Naive B cell (primary cell): ENCODE results near the gene CYGB. TPM values are rescaled to one million over a fixed set of nuclear protein-coding genes. Genes with fewer than 3 reads are reported as not detected.

Source experiments
- ATAC-seq, 2 donors: fragments of 150-1000 bp; cut with Tn5 transposase; 2 replicates each; pipeline ENCODE4 v1.10.0; 2021; ENCODE audit warnings: low read depth in 2 of 2, mild to moderate bottlenecking in 2 of 2, moderate library complexity in 2 of 2
- DNase-seq: peaks from one replicate; pipeline ENCODE4 v3.0.0; 2022
- H3K27ac Mint-ChIP-seq, 6 donors: one replicate each; pipeline ENCODE4 v1.8.0; 2020 to 2022; ENCODE audit warnings: mild to moderate bottlenecking in 6 of 6, mixed read lengths in 6 of 6, moderate library complexity in 5 of 6, inconsistent platforms in 2 of 6
- H3K27me3 Mint-ChIP-seq, 3 donors: one replicate each; pipeline ENCODE4 v1.8.0; 2021 to 2022; ENCODE audit warnings: mixed read lengths in 3 of 3, mild to moderate bottlenecking in 1 of 3
- H3K36me3 Mint-ChIP-seq, 2 donors: one replicate each; pipeline ENCODE4 v1.8.0; 2020 to 2022; ENCODE audit warnings: mixed read lengths in 2 of 2, inconsistent platforms in 1 of 2, mild to moderate bottlenecking in 1 of 2
- H3K4me1 Mint-ChIP-seq, 3 donors: one replicate each; pipeline ENCODE4 v1.8.0; 2020 to 2022; ENCODE audit warnings: mixed read lengths in 3 of 3, inconsistent platforms in 1 of 3, mild to moderate bottlenecking in 1 of 3, moderate library complexity in 1 of 3
- H3K4me3 Mint-ChIP-seq, 8 donors: one replicate each; pipeline ENCODE4 v1.8.0; 2020 to 2022; ENCODE audit warnings: mild to moderate bottlenecking in 8 of 8, mixed read lengths in 8 of 8, moderate library complexity in 8 of 8, inconsistent platforms in 2 of 8
- H3K9me3 Mint-ChIP-seq, 7 donors: one replicate each; pipeline ENCODE4 v1.8.0; 2020 to 2022; ENCODE audit warnings: mixed read lengths in 7 of 7, mild to moderate bottlenecking in 5 of 7, inconsistent platforms in 2 of 7, moderate library complexity in 1 of 7
- polyA plus RNA-seq, 6 donors: library from polyadenylated mRNA; unstranded; fragments of 300-500 nt; fragmentation: Illumina TruSeq; gene quantifications; one replicate each; pipeline ENCODE4 v1.2.3, GENCODE V29; 2021; ENCODE audit warnings: low read depth in 6 of 6

The CYGB gene
- polyA plus RNA-seq, 6 donors from 2014 or later, result 0.21 to 2.4 (median 0.79) TPM

DNA sequence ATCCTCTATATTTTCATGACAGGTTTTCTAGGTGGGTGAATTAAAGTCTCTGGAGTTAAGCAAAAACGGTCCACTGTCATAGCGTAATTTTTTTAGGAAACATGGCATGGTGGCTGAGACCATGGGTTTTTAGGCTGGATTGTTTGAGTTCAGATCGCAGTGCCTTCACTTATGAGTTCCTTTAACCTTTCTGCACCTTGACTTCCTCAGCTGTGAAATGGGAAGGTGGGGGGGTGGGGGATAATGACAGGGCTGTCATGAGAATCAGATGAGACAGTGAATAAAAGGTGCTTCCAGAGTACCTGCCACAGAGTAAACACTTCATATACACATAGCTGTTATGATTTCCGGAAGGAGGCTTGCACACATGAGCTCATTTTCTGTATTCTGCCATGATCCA, 14.2 kb upstream of the CYGB start:
- peak overlapping the region in 1 of 6 donors; percentile 63 for H3K27ac Mint-ChIP-seq
- H3K27me3 Mint-ChIP-seq, result no peaks in the 10 kb centered on the region
- DNase-seq (no peak), ATAC-seq (no peak)
- peaks cover under 1 to 11% (median 6%) of the 10 kb centered on the region in 3 donors for H3K4me1 Mint-ChIP-seq
- no peaks in the 10 kb centered on the region for H3K36me3 Mint-ChIP-seq
- H3K9me3 Mint-ChIP-seq, result no peaks in the 10 kb centered on the region
- H3K4me3 Mint-ChIP-seq, result no peak overlapping the region

DNA sequence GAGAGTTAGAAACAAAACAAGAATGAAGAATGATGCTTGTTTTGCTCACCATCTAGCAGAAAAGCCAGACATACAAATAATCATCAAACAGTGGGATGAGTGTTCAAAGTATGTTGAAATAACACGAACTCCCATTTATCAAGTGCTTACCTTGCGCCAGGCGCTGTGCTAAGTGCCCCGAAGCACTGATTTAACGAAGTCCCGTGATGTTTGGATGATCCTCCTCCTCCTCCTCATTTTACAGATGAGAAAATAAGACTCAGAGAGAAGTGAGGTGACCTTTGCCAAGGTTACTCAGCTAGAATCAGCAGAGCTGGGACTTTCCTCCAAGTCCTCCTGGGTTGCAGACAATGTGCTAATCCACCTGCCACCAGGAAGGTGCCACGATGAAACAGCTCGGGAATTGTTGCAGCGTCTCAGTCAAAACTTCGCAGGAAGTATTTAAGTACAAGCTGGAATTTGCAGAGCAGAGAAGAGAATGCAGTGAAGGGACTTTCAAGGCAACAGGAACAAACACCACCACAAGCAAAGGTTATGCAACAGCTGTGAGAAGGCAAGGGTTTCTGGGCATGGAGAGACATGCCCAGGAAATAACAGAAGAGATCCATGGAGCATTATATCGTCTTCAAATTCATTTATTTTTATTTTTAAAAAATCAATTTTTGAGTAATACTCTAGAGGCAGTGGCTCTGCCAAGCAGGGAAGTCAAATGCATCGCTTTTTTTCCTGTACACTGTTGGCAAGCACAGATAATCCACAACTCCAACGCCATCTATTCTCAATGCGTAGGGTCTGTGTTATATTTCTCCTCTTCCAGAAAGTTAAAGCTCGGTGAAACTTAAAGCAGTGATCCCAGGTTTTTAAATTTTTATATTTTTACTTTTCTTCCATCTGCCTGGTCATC, 13.5 kb upstream of the CYGB start:
- ATAC-seq (no peak), DNase-seq (no peak)
- no peak overlapping the region for H3K4me3 Mint-ChIP-seq
- no peaks in the 10 kb centered on the region for H3K27me3 Mint-ChIP-seq
- H3K27ac Mint-ChIP-seq, result peak overlapping the region in 1 of 6 donors; percentile 56
- H3K9me3 Mint-ChIP-seq, result no peaks in the 10 kb centered on the region
- no peaks in the 10 kb centered on the region for H3K36me3 Mint-ChIP-seq
- peaks cover 0 to 8% (median 4%) of the 10 kb centered on the region in 3 donors for H3K4me1 Mint-ChIP-seq

DNA sequence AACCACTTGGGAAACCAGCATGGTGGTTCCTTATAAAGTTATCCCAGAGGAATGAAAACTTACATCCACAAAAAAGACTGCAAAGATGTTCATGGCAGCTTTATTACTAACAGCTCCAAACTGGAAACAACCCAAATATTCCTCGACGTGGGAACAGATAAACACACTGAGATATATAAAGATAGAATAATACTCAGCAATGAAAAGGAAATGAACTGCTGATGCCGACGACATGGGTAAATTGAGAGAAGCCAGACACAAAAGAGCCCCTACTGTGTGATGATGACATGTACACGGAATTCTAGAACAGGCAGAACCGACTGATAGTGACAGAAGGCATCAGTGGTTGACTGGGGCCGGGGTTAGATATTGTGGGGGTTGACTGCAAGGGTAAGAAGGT, 12.0 kb upstream of the CYGB start:
- no peak for ATAC-seq
- Mint-ChIP-seq H3K27me3 (peaks cover 0 to 3% (median 0%) of the 10 kb centered on the region in 3 donors), H3K27ac (peak overlapping the region in 1 of 6 donors; percentile 17), H3K9me3 (no peaks in the 10 kb centered on the region), H3K36me3 (no peaks in the 10 kb centered on the region), H3K4me3 (no peak overlapping the region), H3K4me1 (peaks cover 0 to 2% (median 2%) of the 10 kb centered on the region in 3 donors)
- no peak for DNase-seq

DNA sequence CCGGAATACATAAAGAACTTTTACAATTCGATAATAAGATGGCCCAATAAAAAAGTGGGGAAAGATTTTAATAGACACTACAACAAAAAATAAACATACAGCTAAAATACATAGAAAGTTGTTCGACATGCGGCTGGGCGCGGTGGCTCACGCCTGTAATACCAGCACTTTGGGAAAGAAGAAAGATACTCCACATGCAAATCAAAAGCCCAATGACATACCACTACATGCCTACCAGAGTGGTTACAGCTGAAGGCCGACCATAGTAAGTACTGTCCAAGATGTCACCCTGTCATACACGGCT, 11.7 kb upstream of the CYGB start:
- H3K36me3 Mint-ChIP-seq, result no peaks in the 10 kb centered on the region
- peak overlapping the region in 1 of 6 donors; percentile 17 for H3K27ac Mint-ChIP-seq
- no peaks in the 10 kb centered on the region for H3K9me3 Mint-ChIP-seq
- H3K4me1 Mint-ChIP-seq, result peaks cover 0 to 2% (median 1%) of the 10 kb centered on the region in 3 donors
- no peak for ATAC-seq
- no peak overlapping the region for H3K4me3 Mint-ChIP-seq
- DNase-seq, result no peak
- peaks cover 0 to 6% (median under 1%) of the 10 kb centered on the region in 3 donors for H3K27me3 Mint-ChIP-seq

DNA sequence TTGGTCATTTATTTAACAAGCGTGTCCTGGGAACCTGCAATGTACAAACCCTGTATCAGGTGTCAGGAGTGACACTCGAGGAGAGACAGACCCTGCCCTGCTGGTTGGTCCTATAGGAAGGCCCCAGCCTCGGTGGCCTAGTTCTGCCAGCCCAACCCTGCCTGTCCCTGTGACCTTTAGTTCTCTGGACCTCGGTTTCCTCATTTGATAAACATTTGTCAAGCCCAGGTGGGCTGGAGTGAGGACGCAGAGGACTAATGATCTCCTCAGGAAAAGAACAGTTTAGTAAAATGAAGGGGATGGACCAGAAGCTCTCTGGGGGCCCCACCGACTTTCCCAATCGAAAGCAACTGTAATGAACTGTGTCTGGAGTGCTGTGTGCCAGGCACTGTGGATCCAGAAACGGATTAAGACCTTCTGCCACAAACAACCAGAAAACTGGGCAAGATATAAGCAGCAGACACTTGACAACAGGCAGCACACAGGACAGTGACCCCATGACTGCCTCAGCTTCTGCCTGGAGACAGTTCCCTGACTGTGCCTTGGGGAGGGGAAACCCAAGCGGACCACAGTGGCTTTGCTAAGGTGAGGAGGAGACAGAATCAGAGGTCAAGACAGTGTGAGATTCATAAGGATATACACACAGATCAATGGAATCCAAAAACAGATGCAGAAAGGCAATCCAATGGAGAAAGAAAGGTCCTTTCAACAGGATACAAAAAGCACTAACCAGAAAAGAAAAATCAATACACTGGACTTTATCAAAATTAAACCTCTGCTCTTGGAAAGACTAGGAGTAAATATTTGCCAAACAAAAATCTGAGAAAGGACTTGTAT, 11.1 kb upstream of the CYGB start:
- Mint-ChIP-seq H3K27ac (no peak overlapping the region), H3K4me1 (peaks cover 0 to 3% (median 2%) of the 10 kb centered on the region in 3 donors), H3K9me3 (no peaks in the 10 kb centered on the region), H3K27me3 (peaks cover 5 to 11% (median 6%) of the 10 kb centered on the region in 3 donors), H3K4me3 (no peak overlapping the region), H3K36me3 (no peaks in the 10 kb centered on the region)
- no peak for ATAC-seq
- no peak for DNase-seq

DNA sequence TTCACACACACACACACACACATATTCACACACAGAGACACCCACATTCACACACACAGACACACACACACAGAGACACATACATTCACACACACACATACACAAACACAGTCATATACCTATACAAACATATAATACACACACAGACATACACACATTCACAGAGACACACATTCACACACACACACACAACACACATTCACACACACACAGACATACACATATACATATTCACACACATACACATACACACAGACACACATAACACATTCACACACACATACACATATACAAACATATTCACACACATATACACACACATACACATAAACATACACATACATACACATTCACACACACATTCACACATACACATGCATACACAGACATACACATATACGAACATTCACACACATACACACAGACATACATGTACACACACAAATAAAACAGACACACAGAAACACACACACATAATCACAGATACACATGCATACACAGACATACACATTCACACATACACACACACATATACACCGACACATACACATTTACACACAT, 10.2 kb upstream of the CYGB start:
- Mint-ChIP-seq H3K27ac (no peak overlapping the region), H3K4me1 (peaks cover 0 to 3% (median 2%) of the 10 kb centered on the region in 3 donors), H3K4me3 (no peak overlapping the region), H3K36me3 (peaks cover 0 to 3% of the 10 kb centered on the region in 2 donors), H3K9me3 (no peaks in the 10 kb centered on the region), H3K27me3 (peaks cover 6 to 15% (median 8%) of the 10 kb centered on the region in 3 donors)
- ATAC-seq (no peak), DNase-seq (no peak)

DNA sequence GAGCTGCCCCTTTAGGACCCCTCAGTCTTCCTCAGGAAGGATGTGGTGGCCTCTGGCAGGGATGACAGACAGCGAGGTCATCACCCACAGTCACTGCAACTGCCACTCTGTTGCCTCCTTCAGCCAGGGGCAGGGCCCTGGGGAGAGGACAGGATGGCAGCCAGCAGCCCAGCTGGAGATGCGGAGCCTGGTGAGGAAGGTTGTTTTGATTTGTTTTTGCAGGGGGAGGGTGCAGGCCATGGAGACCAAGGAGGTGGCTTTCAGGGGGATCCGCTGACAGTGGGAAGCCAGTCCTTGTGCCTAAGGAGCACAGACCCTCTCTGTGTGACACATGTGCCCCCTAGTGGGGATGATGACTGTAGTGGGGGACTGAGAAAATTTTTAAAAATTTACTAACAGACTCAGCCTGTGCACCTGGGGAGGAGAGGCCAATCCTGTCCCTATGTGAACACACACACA, 9.7 kb upstream of the CYGB start:
- H3K36me3 Mint-ChIP-seq, result peaks cover 0 to 8% of the 10 kb centered on the region in 2 donors
- peaks cover 0 to 3% (median 2%) of the 10 kb centered on the region in 3 donors for H3K4me1 Mint-ChIP-seq
- peak; percentile 67 for DNase-seq
- no peaks in the 10 kb centered on the region for H3K9me3 Mint-ChIP-seq
- H3K27me3 Mint-ChIP-seq, result peaks cover 6 to 20% (median 13%) of the 10 kb centered on the region in 3 donors
- peak; percentile 95 to 96 for ATAC-seq
- H3K27ac Mint-ChIP-seq, result no peak overlapping the region
- no peak overlapping the region for H3K4me3 Mint-ChIP-seq

DNA sequence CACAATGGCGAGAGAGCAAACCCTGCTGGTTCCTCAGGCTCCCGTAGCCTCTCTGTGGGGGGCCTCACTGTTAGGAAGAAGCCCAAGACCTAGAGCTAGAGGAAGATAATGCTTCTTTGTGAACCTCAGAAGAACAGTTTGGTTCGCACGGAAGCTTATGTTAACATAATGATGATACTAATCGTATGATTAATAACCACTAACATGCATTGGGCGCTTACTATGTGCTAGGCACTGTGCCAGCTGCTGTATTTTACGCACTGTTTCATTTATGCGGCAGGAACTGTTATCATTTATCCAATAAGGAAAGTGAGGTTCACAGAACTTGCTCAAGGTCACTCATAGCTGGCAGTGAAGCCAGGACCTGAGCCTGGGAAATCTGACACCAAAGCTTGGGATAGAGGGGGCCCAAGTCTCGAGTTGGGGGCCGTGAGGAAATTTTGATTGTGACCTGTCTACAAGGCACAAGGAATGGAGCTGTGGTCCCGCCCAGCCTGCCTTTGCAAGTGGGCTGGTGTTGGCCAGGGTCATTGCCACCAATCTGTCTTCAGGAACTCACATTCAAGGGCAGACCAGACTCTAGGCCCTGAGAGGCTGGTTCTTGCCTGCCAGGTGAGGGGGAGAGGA, 9.2 kb upstream of the CYGB start:
- H3K9me3 Mint-ChIP-seq, result no peaks in the 10 kb centered on the region
- H3K36me3 Mint-ChIP-seq, result peaks cover 0 to 12% of the 10 kb centered on the region in 2 donors
- H3K27ac Mint-ChIP-seq, result peak overlapping the region in 1 of 6 donors; percentile 69
- H3K27me3 Mint-ChIP-seq, result peaks cover 11 to 24% (median 18%) of the 10 kb centered on the region in 3 donors
- H3K4me3 Mint-ChIP-seq, result peak overlapping the region in 1 of 8 donors; percentile 24
- ATAC-seq, result no peak
- DNase-seq, result no peak
- H3K4me1 Mint-ChIP-seq, result peaks cover 0 to 3% (median 2%) of the 10 kb centered on the region in 3 donors

DNA sequence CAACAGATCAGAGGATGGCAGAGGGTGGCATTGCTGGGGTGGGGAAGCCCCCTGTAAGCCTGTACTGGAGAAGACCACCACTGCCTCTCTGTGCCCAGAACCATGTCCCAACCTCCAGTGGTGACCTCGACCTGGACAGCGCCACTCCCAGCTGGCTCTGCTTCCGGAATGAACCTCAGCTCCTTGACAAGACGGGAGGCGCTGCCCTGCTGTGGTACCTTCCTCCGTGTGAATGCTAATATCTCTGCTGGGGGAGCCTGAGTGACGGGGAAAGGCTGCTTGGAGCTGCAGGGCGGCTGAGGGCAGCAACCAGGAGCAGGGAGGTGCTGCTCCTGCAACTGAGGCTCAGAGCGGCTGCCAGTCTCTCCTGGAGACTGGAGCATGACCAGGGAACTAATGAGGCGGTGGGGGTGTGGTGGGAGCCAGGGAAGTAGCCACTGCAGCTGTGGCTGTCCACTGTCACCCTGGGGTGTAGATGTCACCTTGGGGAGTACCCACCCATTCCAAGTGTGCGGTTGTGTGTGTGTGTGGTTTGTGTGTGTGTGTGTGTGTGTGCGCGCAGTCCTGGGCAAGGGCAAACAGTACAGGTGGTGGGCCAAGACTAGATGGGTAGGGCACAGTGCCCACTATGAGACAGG, 8.5 kb upstream of the CYGB start:
- ATAC-seq, result no peak
- no peaks in the 10 kb centered on the region for H3K9me3 Mint-ChIP-seq

DNA sequence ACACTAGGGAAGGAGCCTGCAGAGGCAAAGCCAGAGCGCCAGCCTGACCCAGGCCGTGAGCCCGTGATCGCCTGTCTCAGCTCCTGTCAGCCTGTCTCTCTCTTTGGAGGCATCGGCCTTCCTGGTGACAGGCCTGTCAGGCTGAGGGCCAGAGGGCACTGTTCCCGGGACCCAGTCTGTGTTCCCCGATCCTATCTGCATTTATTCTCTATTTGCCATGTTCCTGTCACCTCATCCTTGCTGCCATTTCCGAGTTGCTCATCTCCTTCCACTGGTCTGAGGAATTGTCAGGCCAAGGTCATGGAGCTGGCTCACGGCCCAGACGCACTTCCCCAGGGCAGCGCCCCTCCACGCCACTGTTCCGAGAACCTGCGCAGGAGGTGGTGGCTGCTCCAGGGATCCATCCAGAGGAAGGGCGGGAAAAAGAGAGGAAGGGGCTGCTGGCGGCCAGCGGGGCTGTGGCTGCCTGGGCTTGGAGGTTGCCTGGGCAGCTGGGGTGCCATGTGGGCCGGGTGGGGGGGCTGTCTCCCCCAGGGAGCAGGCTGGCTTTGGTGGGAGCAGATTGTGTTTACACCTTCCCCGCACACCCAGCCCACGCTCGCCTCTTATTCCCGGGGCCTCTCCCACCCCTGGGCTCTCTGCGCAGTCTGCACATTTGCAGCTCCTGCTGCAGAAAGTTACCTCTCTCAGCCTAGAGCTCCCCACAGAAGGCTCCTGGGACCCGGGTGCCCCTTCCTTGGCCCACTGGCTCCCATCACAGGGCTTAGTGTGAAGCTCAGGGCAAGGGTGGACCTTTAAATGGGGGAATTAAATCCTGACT, 7.2 kb upstream of the CYGB start:
- ATAC-seq (no peak), DNase-seq (no peak)
- H3K27ac Mint-ChIP-seq, result peak overlapping the region in 1 of 6 donors; percentile 38
- peaks cover 9 to 10% (median 10%) of the 10 kb centered on the region in 3 donors for H3K4me1 Mint-ChIP-seq
- peaks cover 11 to 34% (median 19%) of the 10 kb centered on the region in 3 donors for H3K27me3 Mint-ChIP-seq
- peaks cover 0 to 12% of the 10 kb centered on the region in 2 donors for H3K36me3 Mint-ChIP-seq
- no peaks in the 10 kb centered on the region for H3K9me3 Mint-ChIP-seq
- no peak overlapping the region for H3K4me3 Mint-ChIP-seq

More for the DNA sequence above, 8.5 kb upstream of the CYGB start:
- H3K4me3 Mint-ChIP-seq, result peak overlapping the region in 1 of 8 donors; percentile 24
- H3K27me3 Mint-ChIP-seq, result peaks cover 11 to 25% (median 18%) of the 10 kb centered on the region in 3 donors
- peaks cover 0 to 12% of the 10 kb centered on the region in 2 donors for H3K36me3 Mint-ChIP-seq
- DNase-seq, result no peak
- peaks cover 1 to 3% (median 2%) of the 10 kb centered on the region in 3 donors for H3K4me1 Mint-ChIP-seq
- peak overlapping the region in 2 of 6 donors; percentile 16 to 65 for H3K27ac Mint-ChIP-seq

DNA sequence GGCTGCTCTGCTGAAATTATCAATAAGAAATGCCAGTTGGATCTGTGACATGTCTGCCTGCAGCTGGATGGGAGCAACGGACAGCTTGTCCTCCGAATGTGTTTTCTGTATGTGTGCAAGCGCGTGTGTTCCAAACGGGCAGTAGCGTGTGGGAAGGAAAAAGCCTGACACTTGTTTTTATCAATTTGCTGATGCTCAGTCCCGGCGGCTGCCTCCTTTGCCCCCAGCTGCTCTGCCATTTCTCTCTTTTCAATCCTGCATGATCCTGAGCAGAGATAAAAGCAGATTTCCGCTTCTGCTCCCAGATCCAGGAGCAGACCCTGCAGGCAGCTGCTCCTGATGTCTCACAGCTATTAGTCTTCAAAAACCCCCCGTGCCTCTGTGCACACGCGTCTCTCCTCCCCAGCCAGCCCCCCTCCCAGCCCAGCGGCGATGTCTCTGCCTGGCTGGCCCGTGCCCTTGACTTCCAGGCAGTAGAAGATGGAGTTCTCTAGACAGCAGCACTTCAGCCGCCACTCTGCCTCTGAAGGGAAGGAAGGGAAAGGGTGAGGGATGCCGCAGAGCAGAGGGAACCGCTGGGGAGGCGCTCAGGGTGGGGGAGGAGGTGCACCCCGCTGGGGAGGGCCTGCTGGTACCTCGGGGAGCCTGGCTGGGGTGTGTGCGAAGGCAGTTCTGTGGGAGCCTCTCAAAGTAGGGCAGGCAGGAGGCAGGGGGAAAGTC, 6.5 kb upstream of the CYGB start:
- no peak for ATAC-seq
- no peak for DNase-seq
- no peak overlapping the region for H3K4me3 Mint-ChIP-seq
- no peak overlapping the region for H3K27ac Mint-ChIP-seq
- H3K4me1 Mint-ChIP-seq, result peaks cover 14 to 16% (median 16%) of the 10 kb centered on the region in 3 donors
- H3K9me3 Mint-ChIP-seq, result no peaks in the 10 kb centered on the region
- H3K36me3 Mint-ChIP-seq, result peaks cover 3 to 12% of the 10 kb centered on the region in 2 donors
- peaks cover 18 to 42% (median 26%) of the 10 kb centered on the region in 3 donors for H3K27me3 Mint-ChIP-seq
